GM19467 (cell line): Measurements from ENCODE around the gene CACHD1.
"Not testable (repeated sequence)": the region's sequence is repeated elsewhere in the genome, so short reads cannot be mapped to it uniquely, and the experiment has no call there.

ENCODE experiments used
- ATAC-seq: cut with Tn5 transposase; IDR thresholded peaks from one replicate; pipeline ENCODE4 v1.9.1; 2021; ENCODE audit warnings: mild to moderate bottlenecking, moderate library complexity; ENCODE audit not compliant: unreplicated experiment

CACHD1 gene

GRCh38 chr1:64687725-64688327 lies 217.9 kb downstream of the CACHD1 start:
- ATAC-seq = no peak

GRCh38 chr1:64691626-64692025 lies 221.7 kb downstream of the CACHD1 start:
- ATAC-seq = no peak

- ATAC-seq = no peak
These were observed 223.0 kb downstream of the CACHD1 start for GRCh38 chr1:64692911-64693310.

GRCh38 chr1:64693406-64693805 lies 223.5 kb downstream of the CACHD1 start:
- no peak for ATAC-seq

GRCh38 chr1:64696879-64697278 lies 226.9 kb downstream of the CACHD1 start:
- no peak for ATAC-seq

- no peak for ATAC-seq
These were observed 229.4 kb downstream of the CACHD1 start for GRCh38 chr1:64699327-64699726.

GRCh38 chr1:64701071-64701470 lies 231.1 kb downstream of the CACHD1 start:
- ATAC-seq = no peak

- no peak for ATAC-seq
These were observed 232.0 kb downstream of the CACHD1 start for GRCh38 chr1:64701886-64702285.

GRCh38 chr1:64702670-64703069 lies 232.7 kb downstream of the CACHD1 start:
- not testable (repeated sequence) for ATAC-seq

GRCh38 chr1:64703600-64703999 lies 233.7 kb downstream of the CACHD1 start:
- no peak for ATAC-seq

GRCh38 chr1:64705591-64705990 lies 235.7 kb downstream of the CACHD1 start:
- ATAC-seq = no peak

GRCh38 chr1:64711266-64711665 lies 241.3 kb downstream of the CACHD1 start:
- ATAC-seq = no peak

GRCh38 chr1:64712049-64712448 lies 242.1 kb downstream of the CACHD1 start:
- no peak for ATAC-seq

GRCh38 chr1:64715186-64715585 lies 245.3 kb downstream of the CACHD1 start:
- no peak for ATAC-seq

- ATAC-seq = no peak
These were observed 251.2 kb downstream of the CACHD1 start for GRCh38 chr1:64721135-64721534.

GRCh38 chr1:64721576-64722145 lies 251.7 kb downstream of the CACHD1 start:
- no peak for ATAC-seq

- ATAC-seq = no peak
These were observed 257.9 kb downstream of the CACHD1 start for GRCh38 chr1:64727861-64728260.

GRCh38 chr1:64733581-64734286 lies 263.8 kb downstream of the CACHD1 start:
- no peak for ATAC-seq

GRCh38 chr1:64734287-64734652 lies 264.3 kb downstream of the CACHD1 start:
- no peak for ATAC-seq

- ATAC-seq = not testable (repeated sequence)
These were observed 270.8 kb downstream of the CACHD1 start for GRCh38 chr1:64740687-64741086.
